ENCODE results near the gene BDNF.

GRCh38 chr11:27719546-27719925, 19.3 kb upstream of the BDNF start:
- no peak for TF ChIP-seq CTCF (optimal IDR thresholded peaks at IDR 0.05 in 1 of 3, IDR thresholded peaks at IDR 0.05 in 1 of 3, conservative IDR thresholded peaks at IDR 0.05 in 1 of 3; ENCODE audit: extremely low read depth in 1 of 3, insufficient read depth in 2 of 3, low read length in 3 of 3)
- no peak for TF ChIP-seq EZH2 (IDR thresholded peaks at IDR 0.05; ENCODE audit: low read length)
